GM06990 (cell line): Measurements from ENCODE around the gene ZNF425.

ENCODE experiments used
- DNase-seq: peaks from one replicate; pipeline ENCODE4 v3.0.0-alpha.2; 2011; ENCODE audit not compliant: insufficient read length; ENCODE audit errors: extremely low read depth
- H3K27me3 ChIP-seq: replicated peaks from 2 replicates; pipeline ENCODE4 v1.6.0; 2011; ENCODE audit warnings: low read length; ENCODE audit not compliant: control insufficient read depth, insufficient read depth
- H3K36me3 ChIP-seq: 2 replicates; pipeline ENCODE4 v1.5.1; 2011; ENCODE audit warnings: low read length; ENCODE audit not compliant: control insufficient read depth, insufficient read depth
- H3K4me3 ChIP-seq: replicated peaks from 2 replicates; pipeline ENCODE4 v1.5.1; 2011; ENCODE audit warnings: low read depth, mild to moderate bottlenecking, control low read depth, low read length
- TF ChIP-seq, protein P1 (sequence below): IDR thresholded peaks from 2 replicates; pipeline ENCODE4 v1.5.1; 2011; ENCODE audit warnings: low read length, control low read depth, mild to moderate bottlenecking, inconsistent platforms; ENCODE audit not compliant: insufficient read depth, poor library complexity, severe bottlenecking

ZNF425 gene

DNA sequence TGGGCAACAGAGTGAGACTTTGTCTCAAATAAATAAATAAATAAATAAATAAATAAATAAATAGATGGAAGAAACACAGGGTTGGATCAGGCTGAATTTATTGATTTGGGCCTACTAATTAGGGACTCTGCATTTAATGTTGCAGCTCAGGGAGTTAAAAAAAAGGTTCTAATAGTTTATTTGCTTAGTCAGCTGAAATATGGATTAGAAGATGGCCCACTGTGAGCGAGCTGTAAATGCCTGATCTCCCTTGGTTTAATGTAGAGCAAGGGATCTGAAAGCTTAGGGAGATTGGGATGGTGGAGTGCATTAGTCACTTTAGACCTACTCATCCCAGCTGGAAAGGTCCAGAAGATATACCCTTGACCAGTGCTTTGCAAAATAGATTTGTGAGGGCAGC lies 72.7 kb downstream of the ZNF425 start:
- TF ChIP-seq, protein P1, sequence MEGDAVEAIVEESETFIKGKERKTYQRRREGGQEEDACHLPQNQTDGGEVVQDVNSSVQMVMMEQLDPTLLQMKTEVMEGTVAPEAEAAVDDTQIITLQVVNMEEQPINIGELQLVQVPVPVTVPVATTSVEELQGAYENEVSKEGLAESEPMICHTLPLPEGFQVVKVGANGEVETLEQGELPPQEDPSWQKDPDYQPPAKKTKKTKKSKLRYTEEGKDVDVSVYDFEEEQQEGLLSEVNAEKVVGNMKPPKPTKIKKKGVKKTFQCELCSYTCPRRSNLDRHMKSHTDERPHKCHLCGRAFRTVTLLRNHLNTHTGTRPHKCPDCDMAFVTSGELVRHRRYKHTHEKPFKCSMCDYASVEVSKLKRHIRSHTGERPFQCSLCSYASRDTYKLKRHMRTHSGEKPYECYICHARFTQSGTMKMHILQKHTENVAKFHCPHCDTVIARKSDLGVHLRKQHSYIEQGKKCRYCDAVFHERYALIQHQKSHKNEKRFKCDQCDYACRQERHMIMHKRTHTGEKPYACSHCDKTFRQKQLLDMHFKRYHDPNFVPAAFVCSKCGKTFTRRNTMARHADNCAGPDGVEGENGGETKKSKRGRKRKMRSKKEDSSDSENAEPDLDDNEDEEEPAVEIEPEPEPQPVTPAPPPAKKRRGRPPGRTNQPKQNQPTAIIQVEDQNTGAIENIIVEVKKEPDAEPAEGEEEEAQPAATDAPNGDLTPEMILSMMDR, result no peak
- H3K27me3 ChIP-seq, result no peaks in the 10 kb centered on the region; the same call in 1 of the 2 replicates
- no peak overlapping the region for H3K4me3 ChIP-seq
- H3K36me3 ChIP-seq, result no peaks in the 10 kb centered on the region
- DNase-seq, result no peak
